Measurements from ENCODE around the gene ZBTB7A.
"Not testable (repeated sequence)": the region's sequence is repeated elsewhere in the genome, so short reads cannot be mapped to it uniquely, and the experiment has no call there.

The ZBTB7A gene

DNA sequence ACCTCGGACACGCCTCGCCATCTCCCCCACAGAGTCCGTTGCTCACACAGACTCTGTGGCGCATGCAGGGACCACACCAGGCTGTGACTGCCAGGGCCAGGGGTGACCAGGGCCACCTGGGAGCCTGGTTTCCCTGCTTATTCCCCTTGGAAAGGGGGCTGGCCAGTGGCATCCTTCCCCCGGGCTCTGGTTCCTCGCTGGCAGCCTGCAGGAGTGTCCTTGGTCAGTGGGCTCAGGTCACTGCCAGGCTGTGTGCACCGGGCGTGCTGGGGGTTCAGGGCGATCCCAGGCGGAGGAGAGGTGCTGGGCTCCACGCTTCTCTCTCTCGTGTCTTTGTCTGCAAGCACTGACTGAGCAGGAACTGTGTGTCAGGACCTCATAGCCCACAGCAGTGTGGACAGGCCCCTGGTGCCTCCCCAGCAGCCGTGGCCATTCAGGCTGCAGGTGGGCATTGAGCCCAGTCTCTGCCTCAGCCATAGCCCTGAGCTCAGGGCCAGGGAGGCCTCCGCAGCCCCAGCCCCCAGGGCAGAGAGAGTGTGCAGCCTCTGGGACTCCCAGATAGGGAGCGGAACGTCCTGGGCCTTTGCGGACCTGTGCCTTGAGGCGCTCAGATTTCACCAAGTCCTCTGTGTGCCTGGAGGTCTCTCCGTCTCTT lies 52.7 kb downstream of the ZBTB7A start:
- no peak for FAIRE-seq

DNA sequence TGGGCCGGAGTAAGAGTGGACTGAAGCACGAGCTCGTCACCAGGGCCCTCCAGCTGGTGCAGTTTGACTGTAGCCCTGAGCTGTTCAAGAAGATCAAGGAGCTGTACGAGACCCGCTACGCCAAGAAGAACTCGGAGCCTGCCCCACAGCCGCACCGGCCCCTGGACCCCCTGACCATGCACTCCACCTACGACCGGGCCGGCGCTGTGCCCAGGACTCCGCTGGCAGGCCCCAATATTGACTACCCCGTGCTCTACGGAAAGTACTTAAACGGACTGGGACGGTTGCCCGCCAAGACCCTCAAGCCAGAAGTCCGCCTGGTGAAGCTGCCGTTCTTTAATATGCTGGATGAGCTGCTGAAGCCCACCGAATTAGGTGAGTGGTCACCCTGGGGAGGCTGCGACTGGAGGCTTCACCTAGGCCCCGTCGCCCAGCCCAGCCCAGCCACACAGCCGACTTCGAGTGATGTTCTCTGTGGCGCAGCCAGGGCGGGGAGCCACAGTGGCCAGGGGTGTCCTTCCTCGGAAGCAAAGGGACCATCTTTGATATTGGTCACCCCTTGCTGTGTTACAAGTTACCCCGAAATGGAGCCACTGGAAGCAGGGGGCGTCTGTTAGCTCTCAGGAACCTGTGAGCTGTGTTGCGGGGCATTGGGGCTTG lies 53.6 kb downstream of the ZBTB7A start:
- no peak for FAIRE-seq

- FAIRE-seq, result no peak
Measured at GRCh38 chr19:4012092-4012974, 54.4 kb downstream of the ZBTB7A start.

- FAIRE-seq, result not testable (repeated sequence)
Measured at GRCh38 chr19:4011430-4011829, 55.3 kb downstream of the ZBTB7A start.

DNA sequence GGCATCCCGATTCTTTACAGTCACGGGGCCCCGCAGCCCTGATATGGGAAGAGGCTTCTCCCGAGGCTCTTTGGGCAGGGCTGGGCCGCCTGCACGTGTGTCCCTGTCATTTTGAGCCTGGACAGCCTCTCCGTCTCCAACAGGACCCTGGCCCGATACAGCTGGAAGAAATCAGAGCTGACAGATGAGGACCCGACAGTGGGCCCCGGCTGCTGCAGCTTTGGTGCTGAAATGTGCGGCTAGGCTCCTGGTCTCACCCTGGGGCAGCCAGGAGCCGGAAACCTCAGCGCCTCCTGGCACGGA lies 55.9 kb downstream of the ZBTB7A start:
- no peak for FAIRE-seq

DNA sequence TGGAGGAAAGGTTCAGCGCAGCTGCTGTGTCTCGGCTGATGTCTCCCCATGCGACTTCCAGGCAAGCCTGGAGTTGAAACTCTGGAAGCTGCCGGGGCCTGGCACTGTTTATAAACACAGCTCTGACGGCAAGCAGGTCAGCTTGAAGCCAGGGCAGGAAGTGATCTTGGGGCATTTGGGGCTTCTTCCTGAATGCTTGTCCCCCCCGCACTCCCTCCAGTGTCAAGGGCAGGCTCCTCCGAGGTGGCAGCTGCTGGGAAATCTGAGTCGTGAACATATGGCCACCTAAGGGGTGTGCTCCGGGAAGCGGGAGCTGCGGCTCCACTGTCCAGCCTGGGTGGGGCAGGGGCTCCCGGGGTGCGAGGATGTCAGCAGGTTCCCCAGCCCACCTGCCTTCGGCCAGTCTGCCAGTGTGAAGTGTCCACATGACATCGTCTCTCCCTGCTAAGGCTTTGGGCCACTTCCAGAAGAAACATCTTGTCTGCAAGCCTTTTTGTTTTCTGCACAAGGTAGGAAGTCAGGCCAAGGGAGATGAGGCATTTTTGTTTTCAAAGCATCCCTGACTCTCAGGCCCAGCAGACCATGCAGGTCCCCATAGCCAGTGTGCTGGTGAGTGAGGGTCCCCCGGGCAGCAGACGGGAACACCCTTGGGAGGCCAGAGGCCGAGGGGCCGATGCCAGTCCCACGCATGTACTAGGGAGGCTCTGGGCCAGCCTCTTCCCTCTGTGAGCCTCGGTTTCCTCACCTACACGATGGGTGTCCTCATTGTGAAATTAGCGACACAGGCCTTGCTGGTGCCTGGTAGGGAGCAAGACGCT lies 56.5 kb downstream of the ZBTB7A start:
- FAIRE-seq, result no peak

GRCh38 chr19:4007836-4008539 lies 58.7 kb downstream of the ZBTB7A start:
- FAIRE-seq, result no peak

- FAIRE-seq, result no peak
Measured at GRCh38 chr19:4007021-4007835, 59.5 kb downstream of the ZBTB7A start, which contains the start of gene PIAS4. Gene PIAS4, plus strand, starts transcription at chr19:4007736. Its CDS starts 25 bp downstream, at chr19:4007761.

GRCh38 chr19:4005436-4005835 lies 61.3 kb downstream of the ZBTB7A start:
- FAIRE-seq, result not testable (repeated sequence)

DNA sequence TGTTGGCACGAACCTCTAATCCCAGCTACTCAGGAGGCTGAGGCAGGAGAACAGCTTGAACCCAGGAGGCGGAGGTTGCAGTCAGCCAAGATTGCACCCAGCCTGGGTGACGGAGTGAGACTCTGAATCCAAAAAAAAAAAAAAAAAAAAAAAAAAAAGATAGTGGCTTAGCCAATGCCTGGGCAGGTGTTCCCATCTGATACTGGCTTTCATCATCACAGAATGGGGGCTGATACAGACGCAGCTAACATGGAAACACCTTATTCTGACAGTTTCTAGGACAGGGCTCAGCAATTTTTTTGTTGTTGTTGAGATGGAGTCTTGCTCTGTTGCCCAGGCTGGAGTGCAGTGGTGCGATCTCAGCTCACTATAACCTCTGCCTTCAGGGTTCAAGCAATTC lies 65.9 kb downstream of the ZBTB7A start:
- FAIRE-seq, result not testable (repeated sequence)

- not testable (repeated sequence) for FAIRE-seq
Measured at GRCh38 chr19:3998667-3999412, 67.9 kb downstream of the ZBTB7A start.

DNA sequence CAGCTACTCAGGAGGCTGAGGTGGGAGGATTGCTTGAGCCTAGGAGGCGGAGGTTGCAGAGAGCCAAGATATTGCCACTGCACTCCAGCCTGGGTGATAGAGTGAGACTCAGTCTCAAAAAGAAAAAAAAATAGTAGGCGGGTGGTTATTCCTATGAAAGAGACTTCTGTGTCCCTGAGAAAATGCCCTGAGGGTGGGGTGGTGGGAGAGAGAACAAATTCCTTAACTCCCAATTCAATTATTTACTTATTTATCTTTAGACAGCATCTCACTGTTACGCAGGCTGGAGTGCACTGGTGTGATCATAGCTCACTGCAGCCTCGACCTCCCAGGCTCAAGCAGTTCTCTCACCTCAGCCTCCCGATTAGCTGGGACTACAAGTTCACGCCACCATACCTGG lies 71.1 kb downstream of the ZBTB7A start:
- FAIRE-seq, result no peak
